ENCODE data around the gene CDC73.

Gene CDC73

DNA sequence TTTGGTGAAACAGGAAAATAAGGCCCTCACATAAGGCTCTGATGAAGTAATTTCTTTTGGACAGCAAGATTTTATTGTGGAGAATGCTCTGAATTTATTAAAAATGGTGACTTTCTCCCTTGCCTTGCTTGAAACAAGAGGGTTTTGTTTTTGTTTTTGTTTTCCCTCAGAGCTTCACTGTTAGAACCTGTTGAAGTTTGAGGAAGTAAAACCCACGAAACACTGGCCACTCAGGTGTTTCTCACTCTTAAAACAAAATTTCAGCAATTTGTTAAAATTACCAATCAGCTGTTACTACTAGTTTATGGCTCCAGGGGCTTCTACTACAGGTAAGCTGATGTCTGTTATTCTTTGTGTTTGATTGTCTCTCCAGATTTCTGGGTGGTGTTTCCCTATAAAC lies 177.2 kb downstream of the CDC73 start:
- ATAC-seq: no peak
- TF ChIP-seq, protein P1, sequence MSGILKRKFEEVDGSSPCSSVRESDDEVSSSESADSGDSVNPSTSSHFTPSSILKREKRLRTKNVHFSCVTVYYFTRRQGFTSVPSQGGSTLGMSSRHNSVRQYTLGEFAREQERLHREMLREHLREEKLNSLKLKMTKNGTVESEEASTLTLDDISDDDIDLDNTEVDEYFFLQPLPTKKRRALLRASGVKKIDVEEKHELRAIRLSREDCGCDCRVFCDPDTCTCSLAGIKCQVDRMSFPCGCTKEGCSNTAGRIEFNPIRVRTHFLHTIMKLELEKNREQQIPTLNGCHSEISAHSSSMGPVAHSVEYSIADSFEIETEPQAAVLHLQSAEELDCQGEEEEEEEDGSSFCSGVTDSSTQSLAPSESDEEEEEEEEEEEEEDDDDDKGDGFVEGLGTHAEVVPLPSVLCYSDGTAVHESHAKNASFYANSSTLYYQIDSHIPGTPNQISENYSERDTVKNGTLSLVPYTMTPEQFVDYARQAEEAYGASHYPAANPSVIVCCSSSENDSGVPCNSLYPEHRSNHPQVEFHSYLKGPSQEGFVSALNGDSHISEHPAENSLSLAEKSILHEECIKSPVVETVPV (CRISPR knock-in tag; IDR thresholded peaks at IDR 0.05): no peak
- TF ChIP-seq, protein P2, sequence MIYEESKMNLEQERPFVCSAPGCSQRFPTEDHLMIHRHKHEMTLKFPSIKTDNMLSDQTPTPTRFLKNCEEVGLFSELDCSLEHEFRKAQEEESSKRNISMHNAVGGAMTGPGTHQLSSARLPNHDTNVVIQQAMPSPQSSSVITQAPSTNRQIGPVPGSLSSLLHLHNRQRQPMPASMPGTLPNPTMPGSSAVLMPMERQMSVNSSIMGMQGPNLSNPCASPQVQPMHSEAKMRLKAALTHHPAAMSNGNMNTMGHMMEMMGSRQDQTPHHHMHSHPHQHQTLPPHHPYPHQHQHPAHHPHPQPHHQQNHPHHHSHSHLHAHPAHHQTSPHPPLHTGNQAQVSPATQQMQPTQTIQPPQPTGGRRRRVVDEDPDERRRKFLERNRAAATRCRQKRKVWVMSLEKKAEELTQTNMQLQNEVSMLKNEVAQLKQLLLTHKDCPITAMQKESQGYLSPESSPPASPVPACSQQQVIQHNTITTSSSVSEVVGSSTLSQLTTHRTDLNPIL (CRISPR knock-in tag; IDR thresholded peaks at IDR 0.05; ENCODE audit: low read depth): no peak

DNA sequence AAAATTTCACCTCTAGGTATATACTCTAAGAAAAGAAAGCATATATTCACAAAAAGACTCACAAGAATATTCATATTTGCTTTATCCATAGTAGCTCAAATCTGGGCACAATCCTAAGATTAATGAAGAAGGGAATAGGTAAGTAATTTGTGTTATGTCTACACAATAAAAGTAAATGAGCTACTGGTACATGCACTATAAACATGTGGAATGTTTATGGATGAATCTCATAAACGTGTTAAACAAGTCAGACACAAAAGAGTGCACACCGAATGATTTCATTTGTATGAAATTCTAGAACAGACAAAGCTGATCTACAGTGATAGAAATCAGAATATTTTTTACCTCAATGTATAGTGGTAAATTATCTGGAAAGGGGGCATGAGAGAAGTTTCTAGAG lies 179.9 kb downstream of the CDC73 start:
- ATAC-seq: no peak
- TF ChIP-seq ESRRG (CRISPR knock-in tag; IDR thresholded peaks at IDR 0.05): no peak
- TF ChIP-seq, protein P3, sequence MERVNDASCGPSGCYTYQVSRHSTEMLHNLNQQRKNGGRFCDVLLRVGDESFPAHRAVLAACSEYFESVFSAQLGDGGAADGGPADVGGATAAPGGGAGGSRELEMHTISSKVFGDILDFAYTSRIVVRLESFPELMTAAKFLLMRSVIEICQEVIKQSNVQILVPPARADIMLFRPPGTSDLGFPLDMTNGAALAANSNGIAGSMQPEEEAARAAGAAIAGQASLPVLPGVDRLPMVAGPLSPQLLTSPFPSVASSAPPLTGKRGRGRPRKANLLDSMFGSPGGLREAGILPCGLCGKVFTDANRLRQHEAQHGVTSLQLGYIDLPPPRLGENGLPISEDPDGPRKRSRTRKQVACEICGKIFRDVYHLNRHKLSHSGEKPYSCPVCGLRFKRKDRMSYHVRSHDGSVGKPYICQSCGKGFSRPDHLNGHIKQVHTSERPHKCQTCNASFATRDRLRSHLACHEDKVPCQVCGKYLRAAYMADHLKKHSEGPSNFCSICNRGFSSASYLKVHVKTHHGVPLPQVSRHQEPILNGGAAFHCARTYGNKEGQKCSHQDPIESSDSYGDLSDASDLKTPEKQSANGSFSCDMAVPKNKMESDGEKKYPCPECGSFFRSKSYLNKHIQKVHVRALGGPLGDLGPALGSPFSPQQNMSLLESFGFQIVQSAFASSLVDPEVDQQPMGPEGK (CRISPR knock-in tag; IDR thresholded peaks at IDR 0.05; ENCODE audit: borderline replicate concordance): no peak
- TF ChIP-seq BACH2 (CRISPR knock-in tag; IDR thresholded peaks at IDR 0.05; ENCODE audit: borderline replicate concordance): no peak
- TF ChIP-seq GLIS3 (CRISPR knock-in tag; IDR thresholded peaks at IDR 0.05): no peak
- TF ChIP-seq SNAI2 (CRISPR knock-in tag; IDR thresholded peaks at IDR 0.05): no peak
- no peak for TF ChIP-seq ZNF8 (CRISPR knock-in tag; IDR thresholded peaks at IDR 0.05)
- TF ChIP-seq ZFP30 (CRISPR knock-in tag; IDR thresholded peaks at IDR 0.05): no peak
- no peak for TF ChIP-seq ARNTL (CRISPR knock-in tag; IDR thresholded peaks at IDR 0.05; ENCODE audit: borderline replicate concordance, low read depth)
- TF ChIP-seq, protein P4, sequence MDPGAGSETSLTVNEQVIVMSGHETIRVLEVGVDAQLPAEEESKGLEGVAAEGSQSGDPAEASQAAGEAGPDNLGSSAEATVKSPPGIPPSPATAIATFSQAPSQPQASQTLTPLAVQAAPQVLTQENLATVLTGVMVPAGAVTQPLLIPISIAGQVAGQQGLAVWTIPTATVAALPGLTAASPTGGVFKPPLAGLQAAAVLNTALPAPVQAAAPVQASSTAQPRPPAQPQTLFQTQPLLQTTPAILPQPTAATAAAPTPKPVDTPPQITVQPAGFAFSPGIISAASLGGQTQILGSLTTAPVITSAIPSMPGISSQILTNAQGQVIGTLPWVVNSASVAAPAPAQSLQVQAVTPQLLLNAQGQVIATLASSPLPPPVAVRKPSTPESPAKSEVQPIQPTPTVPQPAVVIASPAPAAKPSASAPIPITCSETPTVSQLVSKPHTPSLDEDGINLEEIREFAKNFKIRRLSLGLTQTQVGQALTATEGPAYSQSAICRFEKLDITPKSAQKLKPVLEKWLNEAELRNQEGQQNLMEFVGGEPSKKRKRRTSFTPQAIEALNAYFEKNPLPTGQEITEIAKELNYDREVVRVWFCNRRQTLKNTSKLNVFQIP (CRISPR knock-in tag; IDR thresholded peaks at IDR 0.05; ENCODE audit: borderline replicate concordance, low read depth): no peak
- TF ChIP-seq ZNF565 (CRISPR knock-in tag; conservative IDR thresholded peaks at IDR 0.05; ENCODE audit: low read depth): no peak
- TF ChIP-seq, protein P2 (CRISPR knock-in tag; IDR thresholded peaks at IDR 0.05; ENCODE audit: low read depth): no peak
- no peak for TF ChIP-seq ISL1 (CRISPR knock-in tag; IDR thresholded peaks at IDR 0.05)
- TF ChIP-seq OSR1 (CRISPR knock-in tag; IDR thresholded peaks at IDR 0.05): no peak
- TF ChIP-seq TCF4 (CRISPR knock-in tag; IDR thresholded peaks at IDR 0.05; ENCODE audit: borderline replicate concordance): no peak
- TF ChIP-seq PPARA (CRISPR knock-in tag; IDR thresholded peaks at IDR 0.05; ENCODE audit: borderline replicate concordance): no peak
- TF ChIP-seq RARB (CRISPR knock-in tag; IDR thresholded peaks at IDR 0.05): no peak
- no peak for TF ChIP-seq ZC3H10 (CRISPR knock-in tag; IDR thresholded peaks at IDR 0.05)
- TF ChIP-seq ZNF70 (CRISPR knock-in tag; IDR thresholded peaks at IDR 0.05): no peak

DNA sequence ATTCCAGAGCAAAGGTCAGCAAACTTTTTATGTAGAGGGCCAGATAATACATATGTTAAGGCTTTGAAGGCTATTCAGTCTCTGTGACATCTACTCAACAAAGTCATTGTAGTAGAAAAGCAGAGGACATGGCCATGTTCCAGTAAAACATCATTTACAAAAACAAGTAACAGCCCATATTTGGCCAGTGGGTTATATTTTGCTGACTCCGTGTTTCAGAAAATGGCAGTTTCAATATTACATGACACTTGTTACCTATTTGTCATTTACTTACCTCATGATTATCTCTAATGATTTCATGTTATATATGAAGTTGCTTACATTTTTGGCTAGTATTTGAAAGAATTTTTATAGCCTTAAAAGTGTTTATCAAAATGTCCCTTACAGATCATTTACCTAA lies 182.0 kb downstream of the CDC73 start:
- TF ChIP-seq ZFP3 (CRISPR knock-in tag; IDR thresholded peaks at IDR 0.05): no peak
- TF ChIP-seq, protein P1 (CRISPR knock-in tag; IDR thresholded peaks at IDR 0.05): no peak
- TF ChIP-seq ZFP30 (CRISPR knock-in tag; IDR thresholded peaks at IDR 0.05): no peak
- no peak for TF ChIP-seq ISL1 (CRISPR knock-in tag; IDR thresholded peaks at IDR 0.05)
- TF ChIP-seq RARB (CRISPR knock-in tag; IDR thresholded peaks at IDR 0.05): no peak
- TF ChIP-seq TCF4 (CRISPR knock-in tag; IDR thresholded peaks at IDR 0.05; ENCODE audit: borderline replicate concordance): no peak
- no peak for TF ChIP-seq BACH2 (CRISPR knock-in tag; IDR thresholded peaks at IDR 0.05; ENCODE audit: borderline replicate concordance)
- TF ChIP-seq GLIS3 (CRISPR knock-in tag; IDR thresholded peaks at IDR 0.05): no peak
- no peak for TF ChIP-seq SNAI2 (CRISPR knock-in tag; IDR thresholded peaks at IDR 0.05)
- TF ChIP-seq, protein P2 (CRISPR knock-in tag; IDR thresholded peaks at IDR 0.05; ENCODE audit: low read depth): no peak
- TF ChIP-seq, protein P3 (CRISPR knock-in tag; IDR thresholded peaks at IDR 0.05; ENCODE audit: borderline replicate concordance): no peak
- ATAC-seq: no peak

Data from SK-N-SH treated with all-trans-retinoic acid at 6 μM for 48 hours (cell line).